GM12878 (cell line): Measurements from ENCODE around the gene OPN5.

Experiments used
- ATF7 ChIP-seq: fragments of 450-650 bp; IDR thresholded peaks from 2 replicates; pipeline ENCODE4 v1.6.1; 2016; ENCODE audit warnings: low read depth, mild to moderate bottlenecking
- CHD1 ChIP-seq: IDR thresholded peaks from 2 replicates; pipeline ENCODE4 v1.6.1; 2012; ENCODE audit warnings: low read depth, low read length, improper control_type of control experiment
- POLR2A ChIP-seq: IDR thresholded peaks from 2 replicates; pipeline ENCODE4 v1.6.1; 2011; ENCODE audit warnings: low read depth, mild to moderate bottlenecking, low read length
- POLR2AphosphoS5 ChIP-seq: IDR thresholded peaks from 2 replicates; pipeline ENCODE4 v1.6.1; 2011; ENCODE audit warnings: mild to moderate bottlenecking, low read length, inconsistent platforms
- TARDBP ChIP-seq: IDR thresholded peaks from 2 replicates; pipeline ENCODE4 v1.6.1; 2016; ENCODE audit warnings: borderline replicate concordance
- TF ChIP-seq, protein P1 (sequence below), 3 experiments: IDR thresholded peaks in 2 of 3; conservative IDR thresholded peaks in 1 of 3; 2 replicates each; pipeline ENCODE4 v1.5.1; 2011; ENCODE audit warnings: low read depth in 3 of 3, low read length in 3 of 3, mild to moderate bottlenecking in 3 of 3, control low read depth in 2 of 3, moderate library complexity in 2 of 3, inconsistent platforms in 1 of 3, mixed read lengths in 1 of 3; ENCODE audit not compliant: control insufficient read depth in 2 of 3, insufficient read depth in 1 of 3; ENCODE audit errors: extremely low read depth in 1 of 3

- TF ChIP-seq TARDBP (no peak), ATF7 (no peak), POLR2AphosphoS5 (no peak), CHD1 (no peak), POLR2A (no peak)
- TF ChIP-seq, protein P1, sequence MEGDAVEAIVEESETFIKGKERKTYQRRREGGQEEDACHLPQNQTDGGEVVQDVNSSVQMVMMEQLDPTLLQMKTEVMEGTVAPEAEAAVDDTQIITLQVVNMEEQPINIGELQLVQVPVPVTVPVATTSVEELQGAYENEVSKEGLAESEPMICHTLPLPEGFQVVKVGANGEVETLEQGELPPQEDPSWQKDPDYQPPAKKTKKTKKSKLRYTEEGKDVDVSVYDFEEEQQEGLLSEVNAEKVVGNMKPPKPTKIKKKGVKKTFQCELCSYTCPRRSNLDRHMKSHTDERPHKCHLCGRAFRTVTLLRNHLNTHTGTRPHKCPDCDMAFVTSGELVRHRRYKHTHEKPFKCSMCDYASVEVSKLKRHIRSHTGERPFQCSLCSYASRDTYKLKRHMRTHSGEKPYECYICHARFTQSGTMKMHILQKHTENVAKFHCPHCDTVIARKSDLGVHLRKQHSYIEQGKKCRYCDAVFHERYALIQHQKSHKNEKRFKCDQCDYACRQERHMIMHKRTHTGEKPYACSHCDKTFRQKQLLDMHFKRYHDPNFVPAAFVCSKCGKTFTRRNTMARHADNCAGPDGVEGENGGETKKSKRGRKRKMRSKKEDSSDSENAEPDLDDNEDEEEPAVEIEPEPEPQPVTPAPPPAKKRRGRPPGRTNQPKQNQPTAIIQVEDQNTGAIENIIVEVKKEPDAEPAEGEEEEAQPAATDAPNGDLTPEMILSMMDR (IDR thresholded peaks at IDR 0.05 in 2 of 3, conservative IDR thresholded peaks at IDR 0.05 in 1 of 3; ENCODE audit: control insufficient read depth in 2 of 3, extremely low read depth in 1 of 3, insufficient read depth in 1 of 3, low read depth in 3 of 3, low read length in 3 of 3): no peak
These were observed 54.2 kb downstream of the OPN5 start for GRCh38 chr6:47836046-47836445.
